Ovary (tissue), 3 donors: ENCODE measurements around the gene TNKS2.

Experiments
- EP300 ChIP-seq: sonication (generic); formaldehyde crosslinking; IDR thresholded peaks from one replicate; pipeline ENCODE4 v1.6.1; 2017; ENCODE audit warnings: antibody characterized with exemption
- POLR2A ChIP-seq: fragments of 450-650 bp; IDR thresholded peaks from one replicate; pipeline ENCODE4 v1.6.1; 2017; ENCODE audit warnings: antibody characterized with exemption, mild to moderate bottlenecking, moderate library complexity
- TF ChIP-seq, protein P1 (sequence below), 3 donors: fragments of 450-650 bp in 2 of 3; fragments of 200-600 bp in 1 of 3; IDR thresholded peaks; one replicate each; pipeline versions ENCODE4 v1.5.1 to v1.8.0; 2016 to 2022; ENCODE audit warnings: antibody characterized with exemption in 3 of 3, mild to moderate bottlenecking in 1 of 3
- donor health status: DM: no; HTN: no; CAD: no.

DNA sequence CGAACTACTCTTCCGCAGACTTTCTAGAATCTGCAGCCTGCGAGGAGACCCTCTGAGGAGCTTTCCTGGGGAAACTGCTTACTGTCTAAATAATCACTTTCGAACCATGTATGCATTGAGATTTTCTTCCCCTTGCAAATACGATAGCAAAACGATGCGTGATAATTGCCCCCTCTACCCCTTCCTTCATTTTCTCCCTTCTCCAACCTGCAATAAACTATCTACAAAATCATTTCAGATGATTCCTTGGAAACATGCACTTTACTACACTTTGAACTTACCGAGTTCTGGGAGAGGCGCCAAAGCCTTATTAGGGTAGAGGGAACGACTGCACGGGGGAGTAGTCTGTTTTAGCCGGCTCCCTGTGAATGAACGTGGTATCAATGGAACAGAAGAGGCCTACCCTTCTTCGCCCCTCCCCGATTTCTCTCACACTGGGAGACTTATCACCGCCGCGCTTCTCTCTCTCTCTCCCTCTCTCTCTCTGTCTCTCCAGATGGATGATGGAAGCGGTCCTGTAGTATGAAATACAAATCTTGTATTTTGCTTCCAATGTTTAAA, 111.0 kb downstream of the TNKS2 start, which contains the start of gene FGFBP3:
- TF ChIP-seq POLR2A (no peak), EP300 (no peak)
- TF ChIP-seq, protein P1, sequence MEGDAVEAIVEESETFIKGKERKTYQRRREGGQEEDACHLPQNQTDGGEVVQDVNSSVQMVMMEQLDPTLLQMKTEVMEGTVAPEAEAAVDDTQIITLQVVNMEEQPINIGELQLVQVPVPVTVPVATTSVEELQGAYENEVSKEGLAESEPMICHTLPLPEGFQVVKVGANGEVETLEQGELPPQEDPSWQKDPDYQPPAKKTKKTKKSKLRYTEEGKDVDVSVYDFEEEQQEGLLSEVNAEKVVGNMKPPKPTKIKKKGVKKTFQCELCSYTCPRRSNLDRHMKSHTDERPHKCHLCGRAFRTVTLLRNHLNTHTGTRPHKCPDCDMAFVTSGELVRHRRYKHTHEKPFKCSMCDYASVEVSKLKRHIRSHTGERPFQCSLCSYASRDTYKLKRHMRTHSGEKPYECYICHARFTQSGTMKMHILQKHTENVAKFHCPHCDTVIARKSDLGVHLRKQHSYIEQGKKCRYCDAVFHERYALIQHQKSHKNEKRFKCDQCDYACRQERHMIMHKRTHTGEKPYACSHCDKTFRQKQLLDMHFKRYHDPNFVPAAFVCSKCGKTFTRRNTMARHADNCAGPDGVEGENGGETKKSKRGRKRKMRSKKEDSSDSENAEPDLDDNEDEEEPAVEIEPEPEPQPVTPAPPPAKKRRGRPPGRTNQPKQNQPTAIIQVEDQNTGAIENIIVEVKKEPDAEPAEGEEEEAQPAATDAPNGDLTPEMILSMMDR (IDR thresholded peaks at IDR 0.05): no peak
